Activated T-cell treated with anti-CD3 and anti-CD28 coated beads, Interleukin-2, amount 50 U/mL, for 1 hour (primary cell): ENCODE results near the gene RPS6KL1.

Source experiments
- DNase-seq: peaks from one replicate; pipeline ENCODE4 v3.0.0-alpha.2; 2020

The RPS6KL1 gene, protein sequence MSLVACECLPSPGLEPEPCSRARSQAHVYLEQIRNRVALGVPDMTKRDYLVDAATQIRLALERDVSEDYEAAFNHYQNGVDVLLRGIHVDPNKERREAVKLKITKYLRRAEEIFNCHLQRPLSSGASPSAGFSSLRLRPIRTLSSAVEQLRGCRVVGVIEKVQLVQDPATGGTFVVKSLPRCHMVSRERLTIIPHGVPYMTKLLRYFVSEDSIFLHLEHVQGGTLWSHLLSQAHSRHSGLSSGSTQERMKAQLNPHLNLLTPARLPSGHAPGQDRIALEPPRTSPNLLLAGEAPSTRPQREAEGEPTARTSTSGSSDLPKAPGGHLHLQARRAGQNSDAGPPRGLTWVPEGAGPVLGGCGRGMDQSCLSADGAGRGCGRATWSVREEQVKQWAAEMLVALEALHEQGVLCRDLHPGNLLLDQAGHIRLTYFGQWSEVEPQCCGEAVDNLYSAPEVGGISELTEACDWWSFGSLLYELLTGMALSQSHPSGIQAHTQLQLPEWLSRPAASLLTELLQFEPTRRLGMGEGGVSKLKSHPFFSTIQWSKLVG

DNA sequence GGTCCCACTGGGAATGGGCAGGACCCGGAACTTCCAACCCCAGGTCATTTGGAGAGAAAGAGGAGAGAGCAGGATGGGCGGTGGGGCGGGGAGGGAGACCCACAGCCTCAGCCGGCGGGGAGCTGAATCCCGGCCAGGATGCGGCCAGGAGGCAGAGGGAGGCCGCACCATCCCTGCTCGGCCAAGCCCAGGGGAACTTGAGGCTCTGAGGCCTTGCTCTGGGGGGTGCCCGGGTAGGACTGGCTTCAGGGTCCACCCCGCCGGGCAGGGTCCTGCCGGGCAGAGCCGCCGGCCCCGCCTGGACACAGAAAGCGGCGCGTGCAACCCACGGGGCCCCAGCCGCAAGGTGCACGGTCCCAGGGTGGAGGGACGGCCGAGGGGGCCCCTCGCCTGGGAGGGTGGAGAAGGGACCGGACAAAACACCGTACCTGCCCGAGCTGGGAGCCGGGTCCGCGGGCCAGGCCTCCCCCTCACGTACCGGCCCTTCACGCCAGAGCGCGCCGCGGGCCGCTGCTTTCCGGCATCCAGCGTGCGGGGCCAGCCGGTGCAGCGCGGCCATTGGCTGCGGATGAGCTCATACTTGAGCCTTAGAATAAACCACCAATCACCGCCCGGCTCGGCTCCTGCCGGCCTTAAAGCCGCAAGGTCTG lies at the start of gene RPS6KL1:
Gene RPS6KL1, minus strand, starts transcription at position 509 of the 650 bp plus-strand sequence. CDS start 1,719 bp downstream, outside the sequence.
- peak; percentile 65 for DNase-seq

DNA sequence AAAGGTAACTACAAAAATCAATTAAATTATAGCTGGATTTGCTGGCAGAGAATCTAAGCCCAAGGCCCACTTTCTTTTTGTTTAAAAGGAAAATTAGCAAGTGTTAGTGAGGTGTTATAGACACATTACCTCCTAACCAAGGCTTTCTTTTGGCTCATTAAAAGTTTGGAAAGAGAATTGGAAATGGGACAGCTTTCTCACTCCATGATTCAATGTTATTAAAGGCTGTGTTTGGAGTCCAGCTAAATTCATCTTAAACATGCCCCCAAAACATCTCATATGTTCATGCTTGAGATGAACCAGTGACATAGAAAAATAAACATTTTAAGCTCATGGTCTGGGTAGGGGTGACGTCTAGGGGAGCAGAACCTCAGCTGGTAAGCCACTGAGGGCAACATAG lies 45.8 kb upstream of the RPS6KL1 start:
- no peak for DNase-seq

DNA sequence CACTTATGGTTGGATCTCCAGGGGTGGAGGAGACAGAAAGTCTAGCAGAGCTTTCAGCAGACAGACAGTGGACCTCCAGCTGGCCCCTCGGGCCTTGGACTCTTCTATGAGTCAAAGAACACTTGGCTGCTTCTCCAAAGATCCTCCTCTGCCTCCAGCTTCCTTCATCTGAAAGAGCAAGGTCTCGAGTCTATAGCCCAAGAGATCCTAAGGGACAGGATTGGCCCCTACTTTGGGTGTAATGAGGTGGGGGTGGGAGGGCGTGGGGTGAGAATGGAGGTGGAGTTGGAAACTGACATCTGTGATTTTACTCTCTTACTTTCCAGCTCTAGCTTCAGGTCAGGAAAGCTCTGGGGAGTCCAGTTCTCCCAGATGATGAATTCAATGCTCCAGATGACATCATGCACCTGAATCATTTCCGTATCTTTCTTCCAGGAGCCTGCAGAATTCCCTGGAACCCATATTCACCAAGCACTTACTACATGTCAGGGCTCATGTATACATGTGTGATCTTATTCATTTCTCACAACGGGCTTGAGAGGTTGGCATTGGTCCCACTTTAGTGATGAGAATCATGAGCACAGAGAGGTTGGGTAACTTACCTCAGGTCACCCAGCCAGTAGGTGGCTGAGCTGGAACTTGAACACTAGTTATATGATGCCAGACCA lies 42.6 kb upstream of the RPS6KL1 start:
- DNase-seq, result no peak

DNA sequence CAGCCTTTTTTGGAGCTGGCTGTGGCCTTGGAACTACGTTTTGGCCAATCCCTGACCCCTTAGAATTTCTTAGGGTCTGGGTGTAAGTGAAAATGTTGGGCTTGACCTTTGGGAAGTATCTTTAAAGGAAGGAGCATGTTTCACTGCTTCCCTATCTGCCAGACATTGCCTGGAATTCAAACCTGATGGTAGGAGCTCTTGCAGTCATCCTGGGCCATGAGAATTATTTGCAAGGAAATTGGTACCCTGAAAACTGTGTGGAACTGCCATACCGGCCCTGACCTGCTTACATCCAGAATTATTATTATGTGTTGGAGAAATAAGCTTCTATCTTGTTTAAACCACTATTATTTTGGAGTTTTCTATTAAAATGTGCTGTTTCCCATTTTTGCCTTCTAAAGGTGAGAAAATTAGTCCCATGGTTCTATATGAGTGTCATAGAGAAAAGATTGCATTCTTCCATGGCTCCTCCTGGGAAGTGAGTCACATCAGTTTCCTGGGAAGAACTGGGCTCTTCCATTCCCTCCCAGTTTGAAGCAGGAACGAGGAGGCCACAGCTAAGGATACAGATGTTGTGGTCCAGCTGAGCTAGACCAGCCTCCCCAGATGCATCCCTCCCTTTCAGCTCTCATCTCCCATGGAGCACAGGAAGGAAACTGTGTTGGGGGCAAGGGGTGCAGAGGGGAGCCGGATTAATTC lies 41.9 kb upstream of the RPS6KL1 start:
- DNase-seq, result no peak

DNA sequence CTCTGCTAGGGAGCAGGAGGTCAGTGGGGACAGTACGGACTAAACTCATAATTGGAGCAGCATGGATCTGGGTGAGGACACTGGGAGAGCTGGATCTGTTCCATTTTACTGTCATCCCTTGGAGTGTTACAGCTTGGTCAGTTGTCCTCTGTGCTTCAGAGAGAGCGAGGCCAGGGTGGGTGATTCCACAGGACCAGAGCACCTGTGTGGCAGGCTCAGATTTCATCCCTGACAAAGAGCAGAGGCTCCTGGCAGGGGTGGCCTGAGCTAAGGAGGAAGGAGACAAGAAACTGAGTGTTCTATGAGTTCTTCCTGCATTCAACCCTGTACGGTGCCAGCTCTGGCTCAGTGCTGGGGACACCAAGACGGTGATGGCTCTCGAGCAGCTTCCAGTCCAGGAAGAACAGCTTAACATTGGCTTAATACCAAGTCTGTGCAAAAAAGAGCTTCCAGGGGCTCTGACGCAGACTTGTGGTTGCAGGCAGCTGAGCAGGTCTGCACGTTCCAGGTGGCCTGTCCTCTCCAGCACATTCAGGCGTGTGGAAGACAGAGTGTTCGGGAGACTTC lies 40.7 kb upstream of the RPS6KL1 start:
- DNase-seq, result no peak

DNA sequence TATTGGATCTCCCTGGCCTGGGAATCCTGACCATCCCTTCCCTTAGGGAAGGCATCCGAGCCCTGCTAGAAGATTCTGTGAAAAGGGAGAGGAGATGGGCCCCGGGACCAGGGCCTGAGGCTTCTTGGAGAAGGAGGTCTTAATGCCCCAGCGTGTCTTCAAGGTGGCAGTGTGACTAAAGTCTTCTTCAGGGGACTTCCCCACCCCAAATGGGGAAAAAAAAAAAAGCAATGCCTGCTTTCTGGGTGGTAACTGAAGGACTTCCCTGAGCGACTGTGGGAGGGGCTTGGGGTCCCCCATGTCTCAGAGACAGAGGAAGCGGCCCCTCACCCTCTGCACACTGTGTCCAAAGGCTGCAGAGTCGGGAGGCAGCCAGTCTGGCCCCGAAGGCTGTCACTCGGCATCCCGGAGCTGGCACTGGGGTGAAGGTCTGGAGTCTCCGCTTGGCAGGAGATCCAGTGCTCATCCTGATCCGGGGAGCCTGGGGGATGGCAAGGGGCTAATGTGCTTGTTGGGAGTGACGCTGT lies 40.2 kb upstream of the RPS6KL1 start:
- no peak for DNase-seq

DNA sequence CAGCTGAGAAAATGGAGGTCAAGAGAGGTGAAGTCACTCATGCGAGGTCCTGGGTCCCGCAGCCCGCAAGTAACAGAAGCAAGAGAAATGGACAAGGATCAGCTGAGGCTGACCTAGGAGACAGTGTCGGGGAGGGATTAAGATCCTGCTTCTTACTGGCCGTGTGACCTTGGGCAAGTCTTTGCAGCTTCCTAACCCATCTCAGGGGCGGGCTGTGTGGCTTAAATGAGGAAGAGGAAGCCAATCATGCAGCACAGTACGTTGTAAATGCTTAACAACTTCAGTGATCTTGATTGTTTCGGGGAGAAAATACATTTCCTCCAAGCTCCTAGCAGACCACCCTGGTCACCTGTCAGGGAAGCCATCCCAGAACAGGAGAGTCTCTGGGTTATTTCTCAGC lies 39.4 kb upstream of the RPS6KL1 start:
- DNase-seq, result no peak

DNA sequence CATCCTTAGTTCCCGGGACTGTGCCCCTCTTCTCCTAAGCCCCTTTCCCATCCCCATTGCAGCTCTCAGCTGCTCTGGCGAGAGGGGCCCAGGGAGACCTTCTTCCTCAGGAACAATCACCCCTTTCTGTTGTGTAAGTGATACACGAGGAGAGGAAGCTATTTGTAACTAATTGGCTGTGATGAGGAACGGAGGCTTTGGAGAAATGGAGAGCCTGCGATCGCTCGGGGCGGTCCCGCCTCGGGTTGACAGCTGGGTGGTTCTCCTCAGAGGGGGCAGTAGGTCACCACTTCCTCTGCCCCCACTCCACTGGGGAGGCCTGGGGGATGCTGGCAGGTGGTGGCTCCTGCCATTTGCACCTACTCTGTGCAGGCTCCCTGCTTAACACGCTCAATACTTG lies 39.0 kb upstream of the RPS6KL1 start:
- no peak for DNase-seq

DNA sequence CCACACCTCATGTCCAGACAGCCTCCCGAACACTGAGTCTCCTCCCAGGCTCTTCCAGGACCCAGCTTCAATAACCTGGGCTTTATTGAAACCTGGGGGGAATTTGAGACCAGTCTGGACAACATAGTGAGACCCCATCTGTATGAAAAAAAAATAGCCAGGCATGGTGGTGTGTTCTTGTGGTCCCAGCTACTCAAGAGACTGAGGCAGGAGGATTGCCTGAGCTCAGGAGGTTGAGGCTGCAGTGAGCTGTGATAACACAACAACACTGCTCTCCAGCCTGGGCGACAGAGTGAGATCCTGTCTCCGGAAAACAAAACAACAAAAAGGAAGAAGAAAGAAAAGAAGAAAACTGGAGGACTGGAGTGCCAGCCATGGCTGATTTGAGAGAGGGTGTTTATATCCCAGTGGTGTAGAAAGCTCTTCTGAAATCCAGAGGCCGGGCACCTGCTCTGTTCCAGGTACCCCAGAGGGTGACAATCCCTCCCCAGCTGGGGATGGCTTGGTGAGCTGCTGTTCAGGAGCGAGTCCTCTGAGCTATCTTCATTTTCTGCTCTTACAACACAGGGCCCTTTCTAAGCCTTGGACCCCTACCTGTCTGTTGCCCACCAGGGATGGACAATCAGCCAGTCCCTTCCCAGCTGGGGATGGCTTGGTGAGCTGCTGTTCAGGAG lies 38.3 kb upstream of the RPS6KL1 start:
- DNase-seq, result no peak

DNA sequence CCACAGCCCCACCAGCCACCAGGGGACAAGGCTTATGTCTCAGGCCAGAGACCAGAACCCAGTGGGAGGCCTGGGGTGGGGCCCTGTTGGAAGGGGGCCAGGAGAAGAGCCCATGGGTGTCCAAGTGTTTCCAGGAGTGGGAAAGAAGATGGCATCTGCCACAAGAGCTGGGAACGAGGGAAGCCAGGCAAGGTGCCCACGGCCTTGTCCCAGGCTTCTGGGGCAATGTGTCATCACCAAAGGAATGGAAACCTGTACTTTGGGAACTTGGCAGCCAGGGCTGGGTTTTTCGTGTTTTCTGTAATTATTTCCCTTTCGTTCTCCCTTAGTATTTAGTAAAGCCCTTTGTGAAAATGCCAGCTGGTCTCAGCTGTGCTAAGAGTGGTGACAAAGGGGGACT lies 37.7 kb upstream of the RPS6KL1 start:
- DNase-seq, result no peak

DNA sequence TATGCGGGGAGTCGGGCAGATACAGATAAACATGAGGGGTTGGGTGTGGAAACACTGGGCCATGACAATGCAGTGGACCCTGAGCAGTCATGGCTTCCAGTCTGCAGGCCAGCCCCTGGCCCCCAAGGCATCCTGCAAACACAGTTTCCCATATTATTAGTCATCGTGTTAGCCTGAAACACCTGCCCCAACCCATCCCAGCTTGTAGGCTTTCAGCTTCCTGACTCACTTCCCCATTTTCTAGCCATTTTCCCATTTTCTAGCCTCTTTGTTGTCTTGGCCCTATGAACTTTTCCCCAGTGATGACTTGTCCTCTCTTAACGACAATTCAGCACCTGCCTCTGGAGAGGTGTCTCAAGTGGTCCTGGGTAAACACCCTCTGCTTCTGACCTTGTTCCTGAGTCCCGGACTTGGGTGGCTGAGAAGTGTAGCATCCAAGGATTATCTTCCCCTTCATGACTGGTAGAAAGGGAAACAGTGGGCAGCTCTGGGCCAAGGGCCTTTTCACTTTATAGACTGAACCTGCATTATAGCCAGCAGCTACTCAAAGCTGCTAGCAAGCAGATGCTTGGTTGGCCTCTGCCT lies 36.6 kb upstream of the RPS6KL1 start:
- no peak for DNase-seq

DNA sequence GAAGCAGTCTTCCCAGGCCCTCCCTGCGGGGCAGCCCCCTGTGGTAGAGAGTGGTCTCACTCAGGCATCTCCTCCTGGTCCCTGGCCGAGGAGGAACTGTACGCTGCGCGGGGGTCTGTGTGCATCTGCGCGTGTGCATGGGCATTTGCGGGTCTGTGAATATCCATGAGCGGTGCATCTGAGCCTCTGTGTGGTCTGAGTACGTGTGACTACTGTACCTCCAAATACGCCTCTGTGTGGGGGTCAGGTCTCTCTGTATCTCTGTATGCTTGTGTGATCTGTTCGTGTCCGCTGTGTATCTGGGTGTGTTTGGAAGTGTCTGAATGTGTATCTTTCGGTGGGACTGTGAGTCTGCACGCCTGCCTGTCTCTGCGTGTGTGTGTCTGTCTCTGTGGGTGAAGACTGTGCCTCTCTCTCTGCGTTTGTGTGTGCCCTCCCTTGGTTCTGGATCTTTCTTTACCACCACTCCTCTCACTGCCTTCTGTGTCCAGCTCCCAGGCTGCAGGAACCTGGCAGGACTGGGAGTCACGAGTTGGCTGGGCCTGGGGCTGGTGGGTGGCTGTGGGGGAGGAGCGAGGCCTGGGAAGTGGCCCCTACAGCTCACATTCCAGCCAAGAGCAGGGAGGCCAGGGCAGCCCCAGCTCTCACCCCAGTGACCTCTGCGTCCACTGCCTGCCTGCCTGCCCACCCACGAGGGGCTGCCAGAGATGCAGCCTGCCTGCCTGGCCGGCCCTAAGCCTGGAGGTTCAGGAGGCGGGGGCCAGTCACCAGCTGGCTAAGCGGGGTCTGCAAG lies 33.4 kb upstream of the RPS6KL1 start:
- no peak for DNase-seq

DNA sequence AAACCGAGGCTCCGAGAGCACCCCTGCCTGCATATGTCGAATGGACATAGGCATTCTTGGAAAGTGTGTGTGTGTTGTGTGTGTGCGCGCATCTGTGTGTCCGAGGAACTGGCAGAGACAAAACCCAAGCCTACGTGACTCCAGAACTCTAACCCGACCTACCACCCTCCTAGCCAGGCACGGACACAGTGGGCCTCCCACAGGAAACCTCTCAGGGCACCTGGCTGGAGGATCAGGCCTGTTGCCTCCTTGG lies 32.9 kb upstream of the RPS6KL1 start:
- DNase-seq, result no peak

DNA sequence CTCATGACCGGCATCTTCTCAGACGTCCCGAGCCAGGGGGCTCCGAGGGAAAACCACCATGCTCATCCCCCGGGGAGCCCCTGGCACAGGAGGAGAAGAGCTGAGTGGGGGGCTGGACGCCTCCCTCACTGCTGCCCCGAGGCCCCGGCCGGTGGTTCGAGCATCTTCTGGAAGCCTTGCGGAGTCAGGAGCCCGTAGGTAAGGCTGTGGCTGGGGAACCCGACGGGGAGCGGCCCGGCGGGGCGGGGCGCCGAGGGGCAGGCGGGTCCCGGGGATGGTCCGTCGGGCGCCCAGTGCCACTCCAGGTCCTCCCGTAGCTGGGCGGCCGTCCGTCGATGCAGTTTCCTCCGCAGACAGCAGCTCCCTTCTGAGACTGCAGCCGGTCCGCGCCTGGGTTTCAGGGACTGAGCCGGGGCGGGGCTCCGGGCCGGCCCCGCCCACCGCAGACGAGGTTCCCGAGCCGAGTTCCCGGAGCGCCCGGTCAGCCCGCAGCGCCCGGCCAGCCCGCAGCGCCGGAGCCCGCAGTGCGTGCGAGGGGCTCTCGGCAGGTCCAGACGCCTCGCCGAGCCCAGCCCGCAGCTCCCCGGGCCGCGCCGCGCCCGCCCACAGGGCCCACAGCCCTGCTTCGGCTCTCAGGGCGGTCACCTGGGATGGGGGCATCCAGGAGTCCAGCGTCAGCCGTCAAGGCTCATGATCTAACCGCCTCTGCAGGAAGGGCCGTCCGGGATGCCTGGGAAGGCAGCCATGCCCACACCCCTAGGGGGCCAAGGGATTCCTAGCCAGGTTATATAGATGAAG lies 32.4 kb upstream of the RPS6KL1 start, which contains the start of gene PGF:
Gene PGF, minus strand, starts transcription at position 369 of the 798 bp plus-strand sequence. Its CDS starts 355 bp downstream, at position 14.
- peak; percentile 51 for DNase-seq

DNA sequence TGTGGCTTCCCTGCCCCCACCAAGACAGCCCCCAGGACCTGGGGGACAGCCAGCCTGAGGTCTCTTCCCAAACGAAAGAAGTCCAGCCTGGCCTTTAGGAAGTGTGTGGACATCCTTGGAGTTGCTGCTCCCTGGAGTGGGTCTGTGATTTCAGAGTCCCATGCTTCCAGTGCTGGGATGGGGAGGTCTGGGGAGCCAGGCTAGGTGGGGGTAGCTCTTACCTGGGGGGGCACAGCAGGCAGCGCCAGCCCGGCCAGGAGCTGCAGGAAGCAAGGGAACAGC lies 31.8 kb upstream of the RPS6KL1 start:
- no peak for DNase-seq

DNA sequence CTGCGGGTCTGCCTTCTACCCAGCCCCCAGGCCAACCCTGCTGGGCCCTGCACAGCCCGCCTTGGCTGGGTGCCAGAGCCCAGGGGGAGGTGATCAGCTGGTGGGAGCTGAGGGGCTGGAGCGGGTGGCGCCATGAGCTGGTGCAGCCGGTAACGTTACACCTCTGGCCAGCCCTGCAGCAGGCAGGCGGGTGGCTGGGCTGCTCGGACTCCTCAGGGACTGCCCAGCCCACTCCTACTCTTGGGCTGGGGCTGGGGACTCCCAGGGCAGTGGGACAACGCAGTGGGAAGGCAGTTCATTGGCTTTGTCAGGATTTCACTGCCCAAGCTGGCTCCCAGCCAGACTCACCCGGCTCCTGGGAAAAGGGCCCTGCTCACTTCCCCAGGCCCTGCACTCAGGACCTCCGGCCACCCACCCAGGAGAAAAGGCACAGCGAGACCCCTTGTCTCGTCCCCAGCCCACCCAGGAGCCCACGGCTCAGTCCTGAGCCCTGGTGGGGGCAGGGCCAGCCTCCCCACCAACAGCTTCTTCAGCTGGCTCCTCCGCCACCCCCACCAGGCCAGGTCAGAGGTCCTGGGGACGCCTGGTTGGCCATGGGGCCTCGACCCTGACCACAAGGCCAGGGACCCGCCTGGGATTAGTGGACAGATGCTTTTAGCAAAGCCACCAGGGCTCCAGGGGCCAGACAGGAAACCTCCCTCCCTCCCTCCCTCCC lies 31.3 kb upstream of the RPS6KL1 start:
- DNase-seq, result no peak

DNA sequence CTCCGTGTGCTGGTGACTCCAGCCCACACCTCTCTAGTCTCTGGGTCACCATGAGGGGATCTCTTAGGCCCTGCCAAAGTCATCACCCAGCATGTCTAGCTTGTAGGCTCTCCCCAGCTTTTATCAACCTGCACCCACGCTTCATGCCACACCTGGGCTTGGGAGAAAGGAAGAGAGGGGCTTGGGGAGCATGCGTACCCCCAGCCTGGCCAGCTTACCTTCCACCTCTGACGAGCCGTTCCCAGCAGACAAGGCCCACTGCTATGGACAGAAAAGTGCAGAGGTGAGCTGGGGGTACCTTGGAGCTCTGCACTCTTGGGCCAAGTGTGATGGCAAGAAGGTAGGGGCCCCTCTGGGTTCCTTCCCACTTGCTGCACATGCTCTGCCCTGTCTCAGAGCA lies 30.6 kb upstream of the RPS6KL1 start:
- no peak for DNase-seq

DNA sequence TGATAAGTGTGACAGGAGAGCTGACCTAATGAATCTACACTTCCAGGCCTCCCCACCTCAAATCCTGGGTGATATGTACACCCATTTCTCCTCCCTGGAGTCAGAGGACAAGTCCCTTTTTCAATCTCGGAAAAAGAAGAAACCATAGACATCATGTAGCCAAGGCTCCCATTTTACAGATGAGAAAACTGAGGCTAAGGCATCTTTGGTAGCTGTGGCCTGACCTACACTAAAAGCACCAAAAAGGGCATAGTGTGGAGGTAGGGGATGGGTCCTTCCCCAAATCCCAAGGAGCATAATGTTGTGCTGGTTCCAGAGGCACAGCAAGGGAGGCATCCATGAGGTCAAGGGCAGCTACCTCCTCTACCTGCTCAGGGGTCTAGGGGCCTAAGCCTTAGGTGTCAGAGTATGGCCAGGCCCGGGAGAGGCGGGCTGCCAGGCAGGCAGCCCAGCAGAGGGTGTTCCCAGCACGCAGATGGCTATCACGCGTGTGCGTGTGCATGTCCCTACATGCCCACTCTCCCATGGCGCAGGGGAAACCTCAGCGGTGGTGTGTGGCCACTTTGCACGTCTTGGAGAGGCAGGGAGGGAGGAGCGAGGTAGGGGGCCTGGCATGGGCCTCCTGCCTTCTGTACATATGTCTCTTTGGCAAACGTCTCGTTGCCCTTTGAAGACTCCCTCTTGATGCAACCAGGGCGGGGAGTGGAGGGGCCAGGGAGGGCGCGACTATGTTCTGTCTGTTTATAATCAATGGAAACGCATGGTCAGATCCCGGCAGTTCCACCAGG lies 29.8 kb upstream of the RPS6KL1 start:
- no peak for DNase-seq
